ENCODE data around the gene OR52E6.

The OR52E6 gene

GRCh38 chr11:5807580-5807979 lies 34.1 kb downstream of the OR52E6 start:
- DNase-seq (ENCODE audit: low spot score), result no peak
- TF ChIP-seq, protein P1, sequence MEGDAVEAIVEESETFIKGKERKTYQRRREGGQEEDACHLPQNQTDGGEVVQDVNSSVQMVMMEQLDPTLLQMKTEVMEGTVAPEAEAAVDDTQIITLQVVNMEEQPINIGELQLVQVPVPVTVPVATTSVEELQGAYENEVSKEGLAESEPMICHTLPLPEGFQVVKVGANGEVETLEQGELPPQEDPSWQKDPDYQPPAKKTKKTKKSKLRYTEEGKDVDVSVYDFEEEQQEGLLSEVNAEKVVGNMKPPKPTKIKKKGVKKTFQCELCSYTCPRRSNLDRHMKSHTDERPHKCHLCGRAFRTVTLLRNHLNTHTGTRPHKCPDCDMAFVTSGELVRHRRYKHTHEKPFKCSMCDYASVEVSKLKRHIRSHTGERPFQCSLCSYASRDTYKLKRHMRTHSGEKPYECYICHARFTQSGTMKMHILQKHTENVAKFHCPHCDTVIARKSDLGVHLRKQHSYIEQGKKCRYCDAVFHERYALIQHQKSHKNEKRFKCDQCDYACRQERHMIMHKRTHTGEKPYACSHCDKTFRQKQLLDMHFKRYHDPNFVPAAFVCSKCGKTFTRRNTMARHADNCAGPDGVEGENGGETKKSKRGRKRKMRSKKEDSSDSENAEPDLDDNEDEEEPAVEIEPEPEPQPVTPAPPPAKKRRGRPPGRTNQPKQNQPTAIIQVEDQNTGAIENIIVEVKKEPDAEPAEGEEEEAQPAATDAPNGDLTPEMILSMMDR (IDR thresholded peaks at IDR 0.05; ENCODE audit: extremely low read depth, missing control alignments), result peak; percentile 12

DNA sequence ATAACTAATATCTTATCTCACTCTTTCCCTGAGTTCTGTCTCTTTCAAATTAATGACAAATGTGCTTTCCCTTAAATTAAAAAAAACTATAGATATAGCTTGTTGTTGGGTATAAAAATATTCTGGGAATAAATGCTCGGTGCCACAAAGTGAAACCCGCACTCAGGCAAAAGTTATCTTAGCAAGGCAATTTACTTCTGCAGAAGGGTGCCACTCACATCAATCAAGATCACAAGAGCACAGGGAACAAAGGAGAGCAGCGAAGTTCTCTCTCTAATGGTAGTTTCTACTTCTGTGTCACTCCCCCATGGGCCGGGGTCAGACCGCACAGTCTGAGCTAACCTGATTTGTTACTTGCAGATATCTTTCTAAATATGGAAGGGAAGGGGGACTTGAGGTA lies 37.7 kb downstream of the OR52E6 start:
- DNase-seq (ENCODE audit: low spot score), result no peak
- TF ChIP-seq, protein P1 (IDR thresholded peaks at IDR 0.05; ENCODE audit: extremely low read depth, missing control alignments), result no peak

DNA sequence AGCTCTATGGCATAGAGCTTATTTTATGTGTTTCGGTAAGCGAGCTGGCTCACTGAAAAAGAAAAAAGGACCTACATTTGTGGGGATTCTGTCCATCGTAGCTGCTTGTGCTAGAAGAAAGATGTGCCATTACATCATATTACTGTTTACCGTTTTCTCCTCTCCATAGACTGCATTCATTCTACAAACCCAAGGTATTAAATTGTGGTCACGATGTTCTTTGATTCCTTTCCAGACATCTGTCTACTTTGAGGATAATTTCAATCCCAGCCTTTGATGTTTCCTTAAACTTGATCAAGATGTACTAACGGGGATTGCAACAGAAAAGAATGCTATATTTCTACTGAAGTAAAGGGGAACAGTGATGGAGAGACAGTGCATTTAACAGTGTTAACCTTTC lies 45.2 kb downstream of the OR52E6 start:
- no peak for DNase-seq (ENCODE audit: low spot score)
- TF ChIP-seq, protein P1 (IDR thresholded peaks at IDR 0.05; ENCODE audit: extremely low read depth, missing control alignments), result no peak

- TF ChIP-seq, protein P1 (IDR thresholded peaks at IDR 0.05; ENCODE audit: extremely low read depth, missing control alignments), result no peak
These were observed 50.5 kb downstream of the OR52E6 start, which contains the start of gene OR52N1 for GRCh38 chr11:5791165-5791564. Gene OR52N1 (minus strand): TSS chr11:5791265. CDS start chr11:5788816, 2,449 bp downstream.

More at GRCh38 chr11:5791165-5791564, 50.5 kb downstream of the OR52E6 start, which contains the start of gene OR52N1:
- DNase-seq (ENCODE audit: low spot score), result no peak
